BJ (cell line): ENCODE measurements around the gene MLLT11. TPM values are rescaled to one million over a fixed set of nuclear protein-coding genes. Genes with fewer than 3 reads are reported as not detected.
A peak's percentile ranks its signal among the peaks of the same experiment; 100 is the strongest.

ENCODE experiments used
- CTCF ChIA-PET: fragments of 350-600 bp; formaldehyde crosslinking; extraction: SDS; loops from one replicate; lab custom pipeline; 2021; ENCODE audit warnings: antibody characterized with exemption, inconsistent platforms; lab: Yijun Ruan, JAX
- POLR2A ChIA-PET: fragments of 300-600 bp; sonication (Branson Sonifier 250); formaldehyde crosslinking; extraction: SDS; loops from one replicate; lab custom pipeline; 2021; ENCODE audit warnings: antibody characterized with exemption; lab: Charles Lee
- DNase-seq: peaks from one replicate; pipeline ENCODE4 v3.0.0-alpha.2; 2011; ENCODE audit warnings: low read depth
- H3K27me3 ChIP-seq: 2 replicates; pipeline ENCODE4 v1.6.0; 2011; ENCODE audit warnings: low read length; ENCODE audit not compliant: control insufficient read depth, insufficient read depth
- H3K36me3 ChIP-seq: 2 replicates; pipeline ENCODE4 v1.5.1; 2011; ENCODE audit warnings: low read length; ENCODE audit not compliant: control insufficient read depth, insufficient read depth
- H3K4me3 ChIP-seq: 2 replicates; pipeline ENCODE4 v1.5.1; 2011; ENCODE audit warnings: low read depth, mild to moderate bottlenecking, control low read depth, low read length
- CTCF ChIP-seq: IDR thresholded peaks from 2 replicates; pipeline ENCODE4 v1.5.1; 2011; ENCODE audit warnings: low read depth, mild to moderate bottlenecking, control low read depth, inconsistent platforms, low read length, moderate library complexity; ENCODE audit not compliant: insufficient read depth
- polyA plus RNA-seq: library from polyadenylated mRNA; depleted of rRNA; stranded (reverse); fragments of >200 nt; gene quantifications from 2 replicates; pipeline ENCODE4 v1.2.3, GENCODE V29; 2011

Gene MLLT11
- polyA plus RNA-seq, 1 experiment = 4.1 TPM

GRCh38 chr1:151048645-151049032 lies 11.6 kb upstream of the MLLT11 start:
- Histone ChIP-seq H3K36me3 (peaks cover 6% of the 10 kb centered on the region), H3K4me3 (peak overlapping the region; percentile 60), H3K27me3 (no peaks in the 10 kb centered on the region)
- ChIA-PET POLR2A (interaction anchor here (0.6 kb wide), 1 partner anchor 291 kb away, joined by 3 read pairs; no protein-coding TSS in a partner anchor), CTCF (interaction anchor here (0.6 to 1.7 kb wide), 8 partner anchors 10 to 53 kb away, joined by 3 to 13 read pairs (median 4); partner anchors contain the start of genes BNIPL, CDC42SE1 and MLLT11)
- no peak for DNase-seq
- TF ChIP-seq CTCF = no peak

GRCh38 chr1:151049458-151049857 lies 10.7 kb upstream of the MLLT11 start:
- no peak for TF ChIP-seq CTCF
- Histone ChIP-seq H3K4me3 (no peak overlapping the region), H3K27me3 (no peaks in the 10 kb centered on the region), H3K36me3 (peaks cover 10% of the 10 kb centered on the region)
- POLR2A ChIA-PET = no interaction called here
- DNase-seq = no peak
- CTCF ChIA-PET = interaction anchor here (0.6 to 1.4 kb wide), 5 partner anchors 9 to 114 kb away, joined by 3 to 10 read pairs (median 3); no protein-coding TSS in a partner anchor

GRCh38 chr1:151050051-151050688 lies 10.0 kb upstream of the MLLT11 start:
- H3K36me3 ChIP-seq = peaks cover 14% of the 10 kb centered on the region
- no peak overlapping the region for H3K4me3 ChIP-seq
- DNase-seq = no peak
- ChIA-PET POLR2A (no interaction called here), CTCF (interaction anchor here (0.6 to 1.4 kb wide), 5 partner anchors 10 to 113 kb away, joined by 3 to 10 read pairs (median 4); partner anchors contain the start of gene MLLT11)
- H3K27me3 ChIP-seq = no peaks in the 10 kb centered on the region
- no peak for TF ChIP-seq CTCF

- Histone ChIP-seq H3K4me3 (no peak overlapping the region), H3K36me3 (peaks cover 21% of the 10 kb centered on the region), H3K27me3 (no peaks in the 10 kb centered on the region)
- CTCF ChIA-PET = interaction anchor here (0.6 to 1.3 kb wide), 3 partner anchors 9 to 129 kb away, joined by 3 to 5 read pairs (median 4); partner anchors contain the start of gene MLLT11
- no peak for TF ChIP-seq CTCF
- DNase-seq = no peak
- POLR2A ChIA-PET = interaction anchor here (0.6 kb wide), 1 partner anchor 14 kb away, joined by 3 read pairs; no protein-coding TSS in a partner anchor
These were observed 8.7 kb upstream of the MLLT11 start for GRCh38 chr1:151051356-151052009.

GRCh38 chr1:151054971-151055547 lies 5.1 kb upstream of the MLLT11 start:
- ChIA-PET POLR2A (no interaction called here), CTCF (interaction anchor here (0.9 kb wide), 1 partner anchor 49 kb away, joined by 3 read pairs; no protein-coding TSS in a partner anchor)
- no peak for DNase-seq
- Histone ChIP-seq H3K36me3 (peaks cover 21% of the 10 kb centered on the region), H3K27me3 (no peaks in the 10 kb centered on the region), H3K4me3 (no peak overlapping the region)
- TF ChIP-seq CTCF = no peak
